ENCODE measurements around the gene MYO16.

MYO16 gene

DNA sequence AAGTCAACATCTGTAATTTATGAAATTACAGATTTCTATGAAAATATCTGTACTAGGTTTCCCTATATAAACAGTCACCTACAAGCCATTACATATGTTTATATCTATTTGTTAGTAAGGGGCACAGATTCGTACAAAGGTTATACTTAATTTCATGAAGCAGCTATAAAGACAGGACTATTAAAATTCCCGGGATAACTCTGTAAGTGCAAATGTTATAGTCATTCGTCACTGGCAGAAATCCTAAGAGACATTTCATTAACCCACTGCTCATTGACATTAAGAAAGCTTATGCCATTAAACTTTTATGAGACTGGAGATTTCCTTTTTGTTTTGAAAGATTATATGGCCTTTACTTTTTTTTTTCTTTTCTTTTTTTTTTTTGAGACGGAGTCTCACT lies 122.9 kb downstream of the MYO16 start:
- DNase-seq (ENCODE audit: extremely low read depth, low read depth), result no peak
- TF ChIP-seq, protein P1, sequence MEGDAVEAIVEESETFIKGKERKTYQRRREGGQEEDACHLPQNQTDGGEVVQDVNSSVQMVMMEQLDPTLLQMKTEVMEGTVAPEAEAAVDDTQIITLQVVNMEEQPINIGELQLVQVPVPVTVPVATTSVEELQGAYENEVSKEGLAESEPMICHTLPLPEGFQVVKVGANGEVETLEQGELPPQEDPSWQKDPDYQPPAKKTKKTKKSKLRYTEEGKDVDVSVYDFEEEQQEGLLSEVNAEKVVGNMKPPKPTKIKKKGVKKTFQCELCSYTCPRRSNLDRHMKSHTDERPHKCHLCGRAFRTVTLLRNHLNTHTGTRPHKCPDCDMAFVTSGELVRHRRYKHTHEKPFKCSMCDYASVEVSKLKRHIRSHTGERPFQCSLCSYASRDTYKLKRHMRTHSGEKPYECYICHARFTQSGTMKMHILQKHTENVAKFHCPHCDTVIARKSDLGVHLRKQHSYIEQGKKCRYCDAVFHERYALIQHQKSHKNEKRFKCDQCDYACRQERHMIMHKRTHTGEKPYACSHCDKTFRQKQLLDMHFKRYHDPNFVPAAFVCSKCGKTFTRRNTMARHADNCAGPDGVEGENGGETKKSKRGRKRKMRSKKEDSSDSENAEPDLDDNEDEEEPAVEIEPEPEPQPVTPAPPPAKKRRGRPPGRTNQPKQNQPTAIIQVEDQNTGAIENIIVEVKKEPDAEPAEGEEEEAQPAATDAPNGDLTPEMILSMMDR (IDR thresholded peaks at IDR 0.05; ENCODE audit: low read depth, low read length), result no peak

DNA sequence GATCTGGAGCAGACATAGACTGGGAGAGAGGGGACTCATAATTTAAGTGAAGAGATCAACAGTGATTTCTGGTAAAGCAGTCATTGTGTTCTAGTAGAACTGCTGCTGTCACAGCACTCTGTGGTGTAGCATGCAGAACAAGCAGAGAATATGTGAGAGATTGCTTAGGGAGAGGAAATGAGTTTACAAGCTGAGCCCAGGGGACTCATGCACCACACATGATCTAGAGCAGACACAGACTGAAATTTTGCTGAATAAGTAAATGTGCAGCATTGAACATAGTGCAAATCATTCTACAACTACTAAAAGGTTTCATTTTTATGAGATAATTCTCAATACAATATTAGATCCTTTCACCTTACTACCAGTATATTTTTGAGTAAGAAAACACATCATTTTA lies 125.7 kb downstream of the MYO16 start:
- TF ChIP-seq, protein P1 (IDR thresholded peaks at IDR 0.05; ENCODE audit: low read depth, low read length), result no peak
- no peak for DNase-seq (ENCODE audit: extremely low read depth, low read depth)

- no peak for DNase-seq (ENCODE audit: extremely low read depth, low read depth)
- TF ChIP-seq, protein P1 (IDR thresholded peaks at IDR 0.05; ENCODE audit: low read depth, low read length), result no peak
Observed at GRCh38 chr13:108760129-108760528, 130.7 kb downstream of the MYO16 start.

DNA sequence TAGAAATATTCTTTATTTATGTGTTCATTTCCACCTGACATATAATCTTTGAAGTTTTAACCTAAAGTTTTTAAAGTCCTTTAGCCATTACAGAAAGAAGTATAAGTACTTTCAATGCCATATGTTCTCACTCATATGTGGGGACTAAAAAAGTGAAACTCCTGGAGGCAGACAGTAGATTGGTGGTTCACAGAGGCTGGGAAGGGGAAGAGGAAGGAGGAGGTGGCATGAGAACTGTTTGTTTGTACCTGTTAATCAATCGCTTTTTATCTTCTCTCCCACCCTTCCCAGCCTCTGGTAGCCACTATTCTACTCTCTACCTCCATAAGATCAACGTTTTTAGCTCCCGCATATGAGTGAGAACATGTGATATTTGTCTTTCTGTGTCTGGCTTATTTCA lies 131.1 kb downstream of the MYO16 start:
- TF ChIP-seq, protein P1 (IDR thresholded peaks at IDR 0.05; ENCODE audit: low read depth, low read length), result no peak

DNA sequence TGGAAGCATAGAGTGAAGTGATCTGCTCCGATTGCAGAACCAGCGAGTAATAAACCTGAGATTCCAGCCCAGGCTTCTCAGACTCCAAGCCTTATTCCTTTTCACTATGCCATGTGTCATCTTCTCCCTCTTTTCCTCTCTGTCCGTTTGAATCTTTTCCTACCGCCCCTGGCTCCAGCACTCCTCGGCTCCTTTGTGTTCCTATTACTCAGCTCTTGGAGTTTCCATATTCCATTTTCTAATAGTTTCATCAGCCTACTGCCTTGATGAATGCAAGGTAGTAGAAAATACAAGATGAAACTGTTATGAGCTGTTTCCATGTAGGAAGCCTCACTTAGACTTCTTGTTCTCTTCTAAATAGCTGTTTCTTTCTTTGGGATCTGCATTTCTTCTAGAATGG lies 138.6 kb downstream of the MYO16 start:
- TF ChIP-seq, protein P1 (IDR thresholded peaks at IDR 0.05; ENCODE audit: low read depth, low read length), result no peak
- DNase-seq (ENCODE audit: extremely low read depth, low read depth), result no peak

More for the DNA sequence above, 131.1 kb downstream of the MYO16 start:
- no peak for DNase-seq (ENCODE audit: extremely low read depth, low read depth)

DNA sequence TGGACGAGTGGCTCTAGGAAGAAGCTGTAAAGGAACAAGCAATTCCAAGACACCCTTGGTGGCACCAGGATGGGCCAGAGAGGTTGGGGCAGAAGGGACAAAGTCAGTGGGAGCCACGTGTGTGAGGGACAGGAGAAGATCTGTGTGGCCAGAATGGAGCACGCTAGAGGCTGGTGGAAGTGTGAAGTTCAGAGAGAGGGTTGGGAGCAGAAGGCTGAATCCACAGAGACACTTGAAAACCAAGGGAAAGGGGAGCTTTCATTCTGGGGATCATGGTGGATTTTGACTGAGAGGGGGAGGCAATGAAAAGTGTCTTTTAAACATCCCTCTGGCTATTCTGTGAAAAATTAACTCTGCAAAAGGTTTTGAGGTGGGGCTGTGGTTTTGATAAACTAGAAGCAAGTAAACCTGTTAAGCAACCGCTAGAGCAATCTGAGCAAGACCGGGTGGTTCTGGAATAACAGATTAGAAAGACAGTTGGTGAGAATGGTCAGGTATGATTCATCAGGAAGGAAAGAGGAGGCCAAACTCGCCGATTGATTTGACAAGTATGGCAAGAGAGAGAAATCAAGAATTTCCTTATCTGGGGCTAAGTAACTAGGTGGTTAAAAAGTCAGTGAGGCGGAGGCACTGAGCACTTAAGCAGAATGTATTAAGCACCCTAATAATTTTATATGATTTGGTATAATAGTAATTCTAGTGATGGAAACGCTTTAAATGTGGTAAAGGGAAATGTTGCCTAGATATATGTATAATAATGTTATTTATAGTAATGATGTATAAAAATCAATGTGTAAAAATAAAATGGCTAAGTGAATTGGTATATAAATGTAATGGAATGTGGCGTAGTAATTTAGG lies 140.0 kb downstream of the MYO16 start:
- no peak for DNase-seq (ENCODE audit: extremely low read depth, low read depth)

GRCh38 chr13:108775597-108775996 lies 146.2 kb downstream of the MYO16 start:
- no peak for DNase-seq (ENCODE audit: extremely low read depth, low read depth)
- TF ChIP-seq, protein P1 (IDR thresholded peaks at IDR 0.05; ENCODE audit: low read depth, low read length), result no peak

More for the DNA sequence above, 140.0 kb downstream of the MYO16 start:
- TF ChIP-seq, protein P1 (IDR thresholded peaks at IDR 0.05; ENCODE audit: low read depth, low read length), result no peak
